CD14-positive monocyte (primary cell): Measurements from ENCODE around the gene CCDC88B. TPM values are rescaled to one million over a fixed set of nuclear protein-coding genes. Genes with fewer than 3 reads are reported as not detected.

ENCODE experiments used
- DNase-seq, 3 donors: peaks; one replicate each; pipeline ENCODE4 v3.0.0-alpha.2; 2011 to 2022
- H2AFZ ChIP-seq: 2 replicates; pipeline ENCODE4 v1.6.0; 2012; ENCODE audit warnings: mild to moderate bottlenecking, low read depth, low read length, inconsistent platforms; ENCODE audit not compliant: insufficient read depth, poor library complexity, severe bottlenecking
- H3K27ac ChIP-seq, 2 donors: 1 replicate in 1 of 2; 2 replicates in 1 of 2; pipeline ENCODE4 v1.5.1; 2012 to 2013; ENCODE audit warnings: low read length in 2 of 2, control low read depth in 1 of 2, inconsistent platforms in 1 of 2, low read depth in 1 of 2, mild to moderate bottlenecking in 1 of 2
- H3K27me3 ChIP-seq, 2 donors: one replicate each; pipeline versions ENCODE4 v1.6.0 to v1.6.1; 2011 to 2013; ENCODE audit warnings: low read length in 2 of 2; ENCODE audit not compliant: control insufficient read depth in 2 of 2, insufficient read depth in 2 of 2
- H3K36me3 ChIP-seq, 2 donors: replicated peaks in 1 of 2; 1 replicate in 1 of 2; 2 replicates in 1 of 2; pipeline versions ENCODE4 v1.5.1 to v1.6.1; 2012 to 2013; ENCODE audit warnings: low read length in 2 of 2, control low read depth in 1 of 2, inconsistent platforms in 1 of 2, mild to moderate bottlenecking in 1 of 2; ENCODE audit not compliant: insufficient read depth in 2 of 2, control insufficient read depth in 1 of 2
- H3K4me1 ChIP-seq, 2 donors: 1 replicate in 1 of 2; 2 replicates in 1 of 2; pipeline versions ENCODE4 v1.5.1 to v1.6.1; 2012 to 2013; ENCODE audit warnings: low read length in 2 of 2, control low read depth in 1 of 2, inconsistent platforms in 1 of 2, mild to moderate bottlenecking in 1 of 2, moderate library complexity in 1 of 2; ENCODE audit not compliant: insufficient read depth in 2 of 2, control insufficient read depth in 1 of 2
- H3K4me2 ChIP-seq: replicated peaks from 2 replicates; pipeline ENCODE3; 2012; ENCODE audit warnings: low read length, moderate library complexity, mild to moderate bottlenecking; ENCODE audit not compliant: poor library complexity, severe bottlenecking; ENCODE audit errors: extremely low read depth
- H3K4me3 ChIP-seq, 3 experiments: fragments of 200-600 bp in 1 of 3; sonication (generic) in 1 of 3; replicated peaks in 1 of 3; 1 replicate in 2 of 3; 2 replicates in 1 of 3; pipeline ENCODE4 v1.5.1; 2011 to 2013; ENCODE audit warnings: low read length in 3 of 3, mild to moderate bottlenecking in 3 of 3, control low read depth in 2 of 3, low read depth in 2 of 3, inconsistent platforms in 1 of 3, moderate library complexity in 1 of 3
- H3K79me2 ChIP-seq: 2 replicates; pipeline ENCODE4 v1.6.0; 2012; ENCODE audit warnings: mild to moderate bottlenecking, control low read depth, inconsistent platforms, low read length, moderate library complexity; ENCODE audit not compliant: insufficient read depth
- H3K9ac ChIP-seq: 2 replicates; pipeline ENCODE4 v1.6.0; 2017; ENCODE audit warnings: low read length, mild to moderate bottlenecking; ENCODE audit not compliant: insufficient read depth, poor library complexity, severe bottlenecking
- H3K9me3 ChIP-seq, 2 donors: replicated peaks in 1 of 2; 1 replicate in 1 of 2; 2 replicates in 1 of 2; pipeline versions ENCODE4 v1.5.1 to v1.6.1; 2012 to 2013; ENCODE audit warnings: low read length in 2 of 2, control low read depth in 1 of 2; ENCODE audit not compliant: control insufficient read depth in 1 of 2, insufficient read depth in 1 of 2
- H4K20me1 ChIP-seq: 2 replicates; pipeline ENCODE4 v1.6.0; 2012; ENCODE audit warnings: mild to moderate bottlenecking, low read length, control low read depth, moderate library complexity; ENCODE audit not compliant: insufficient read depth
- H3K27ac Mint-ChIP-seq, 7 donors: one replicate each; pipeline ENCODE4 v1.8.0; 2020; ENCODE audit warnings: mild to moderate bottlenecking in 7 of 7, mixed read lengths in 7 of 7, moderate library complexity in 6 of 7, inconsistent platforms in 2 of 7
- H3K27me3 Mint-ChIP-seq, 3 donors: one replicate each; pipeline ENCODE4 v1.8.0; 2021 to 2022; ENCODE audit warnings: low read depth in 3 of 3, mild to moderate bottlenecking in 3 of 3, mixed read lengths in 3 of 3, moderate library complexity in 3 of 3, inconsistent platforms in 1 of 3
- H3K36me3 Mint-ChIP-seq, 2 donors: one replicate each; pipeline ENCODE4 v1.8.0; 2020; ENCODE audit warnings: mixed read lengths in 2 of 2, inconsistent platforms in 1 of 2, mild to moderate bottlenecking in 1 of 2
- H3K4me1 Mint-ChIP-seq: one replicate; pipeline ENCODE4 v1.8.0; 2020; ENCODE audit warnings: mild to moderate bottlenecking, mixed read lengths
- H3K4me3 Mint-ChIP-seq, 2 donors: one replicate each; pipeline ENCODE4 v1.8.0; 2020; ENCODE audit warnings: mild to moderate bottlenecking in 2 of 2, mixed read lengths in 2 of 2, moderate library complexity in 1 of 2
- H3K9me3 Mint-ChIP-seq, 7 donors: one replicate each; pipeline ENCODE4 v1.8.0; 2020 to 2022; ENCODE audit warnings: mixed read lengths in 7 of 7, mild to moderate bottlenecking in 6 of 7, moderate library complexity in 6 of 7, inconsistent platforms in 2 of 7
- WGBS: methylation state at CpG from one replicate; pipeline ENCODE4 v1.1.5; 2013; ENCODE audit warnings: missing lambda C conversion rate; ENCODE audit not compliant: insufficient coverage; 5-methylcytosine and 5-hydroxymethylcytosine counted together
- intact Hi-C, 2 donors: fragments of 100-400 bp; cut with micrococcal nuclease; formaldehyde crosslinking; loops; one replicate each; pipeline versions ENCODE4 v1.15.0 to v1.15.1; 2023
- polyA plus RNA-seq, 3 donors: library from polyadenylated mRNA; depleted of rRNA in 1 of 3; unstranded in 2 of 3; stranded (reverse) in 1 of 3; fragments of 300-500 nt in 2 of 3; fragments of >200 nt in 1 of 3; fragmentation: Illumina TruSeq in 2 of 3; gene quantifications; 1 replicate in 2 of 3; 2 replicates in 1 of 3; pipeline ENCODE4 v1.2.3, GENCODE V29; 2012 to 2021
- TF ChIP-seq, protein P1 (sequence below): fragments of 200-600 bp; IDR thresholded peaks from one replicate; pipeline ENCODE4 v1.8.0; 2022; ENCODE audit warnings: antibody characterized with exemption, mild to moderate bottlenecking

Gene CCDC88B
- polyA plus RNA-seq, 3 donors = 8.2 to 215 (median 18.9) TPM

DNA sequence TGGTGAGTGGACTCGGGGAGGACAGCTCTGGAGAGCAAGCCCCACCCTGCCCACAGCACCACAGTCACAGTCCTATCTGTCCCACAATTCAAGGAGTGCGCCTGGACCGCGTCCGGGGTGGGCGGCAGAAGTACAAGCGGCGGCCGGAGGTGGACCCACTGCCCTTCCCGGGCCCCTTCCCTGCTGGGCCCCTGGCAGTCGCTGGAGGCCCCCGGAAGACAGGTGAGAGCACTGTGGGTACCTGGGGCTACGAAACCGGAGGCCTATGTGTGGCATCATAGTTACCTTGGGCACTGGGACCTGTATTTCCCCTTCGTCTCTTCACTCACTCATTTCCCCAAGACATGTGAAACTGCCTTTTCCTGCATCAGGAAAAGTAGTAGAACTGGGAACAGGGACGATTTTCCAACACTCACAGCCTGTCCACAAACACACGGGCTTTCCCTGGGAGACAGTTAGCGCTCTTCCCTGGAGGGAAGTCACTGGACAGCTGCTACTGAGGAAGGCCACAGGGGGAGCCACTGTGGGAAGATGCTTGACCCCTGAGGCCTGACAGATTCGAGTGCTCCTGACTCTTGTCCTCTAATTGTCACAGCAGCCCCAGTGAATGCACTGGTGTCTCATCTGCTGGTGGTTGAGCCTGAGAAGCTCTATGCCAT, 25.7 kb upstream of the CCDC88B start:
- Histone ChIP-seq H3K36me3 (peaks cover 36 to 49% of the 10 kb centered on the region in 2 donors), H3K9ac (no peak overlapping the region), H4K20me1 (peaks cover 65% of the 10 kb centered on the region), H3K9me3 (no peaks in the 10 kb centered on the region), H2AFZ (no peak overlapping the region), H3K79me2 (peaks cover 39% of the 10 kb centered on the region), H3K4me1 (peaks cover 22 to 36% of the 10 kb centered on the region in 2 donors), H3K4me2 (no peak overlapping the region), H3K4me3 (no peak overlapping the region), H3K27ac (no peak overlapping the region), H3K27me3 (no peaks in the 10 kb centered on the region)
- Mint-ChIP-seq H3K36me3 (peaks cover 33 to 55% of the 10 kb centered on the region in 2 donors), H3K9me3 (no peaks in the 10 kb centered on the region), H3K4me3 (no peak overlapping the region), H3K27ac (peak overlapping the region in 3 of 7 donors; percentile 44 to 90 (median 57)), H3K27me3 (peaks cover 0 to 1% (median 0%) of the 10 kb centered on the region in 3 donors), H3K4me1 (peaks cover 32% of the 10 kb centered on the region)
- intact Hi-C loops = no loop called here
- DNase-seq = no peak
- TF ChIP-seq, protein P1, sequence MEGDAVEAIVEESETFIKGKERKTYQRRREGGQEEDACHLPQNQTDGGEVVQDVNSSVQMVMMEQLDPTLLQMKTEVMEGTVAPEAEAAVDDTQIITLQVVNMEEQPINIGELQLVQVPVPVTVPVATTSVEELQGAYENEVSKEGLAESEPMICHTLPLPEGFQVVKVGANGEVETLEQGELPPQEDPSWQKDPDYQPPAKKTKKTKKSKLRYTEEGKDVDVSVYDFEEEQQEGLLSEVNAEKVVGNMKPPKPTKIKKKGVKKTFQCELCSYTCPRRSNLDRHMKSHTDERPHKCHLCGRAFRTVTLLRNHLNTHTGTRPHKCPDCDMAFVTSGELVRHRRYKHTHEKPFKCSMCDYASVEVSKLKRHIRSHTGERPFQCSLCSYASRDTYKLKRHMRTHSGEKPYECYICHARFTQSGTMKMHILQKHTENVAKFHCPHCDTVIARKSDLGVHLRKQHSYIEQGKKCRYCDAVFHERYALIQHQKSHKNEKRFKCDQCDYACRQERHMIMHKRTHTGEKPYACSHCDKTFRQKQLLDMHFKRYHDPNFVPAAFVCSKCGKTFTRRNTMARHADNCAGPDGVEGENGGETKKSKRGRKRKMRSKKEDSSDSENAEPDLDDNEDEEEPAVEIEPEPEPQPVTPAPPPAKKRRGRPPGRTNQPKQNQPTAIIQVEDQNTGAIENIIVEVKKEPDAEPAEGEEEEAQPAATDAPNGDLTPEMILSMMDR = no peak
- WGBS = 94% methylated on average over 14 of the region's 19 CpGs

GRCh38 chr11:64314805-64315561, 25.0 kb upstream of the CCDC88B start:
- peaks cover 36 to 42% of the 10 kb centered on the region in 2 donors for H3K36me3 ChIP-seq
- no peak overlapping the region for H3K4me2 ChIP-seq

More at GRCh38 chr11:64314805-64315561, 25.0 kb upstream of the CCDC88B start:
- Histone ChIP-seq H3K27me3 (no peaks in the 10 kb centered on the region), H3K79me2 (peaks cover 32% of the 10 kb centered on the region), H3K4me3 (no peak overlapping the region), H2AFZ (no peak overlapping the region), H3K27ac (peak overlapping the region in 1 of 2 donors; percentile 3), H3K9ac (no peak overlapping the region), H4K20me1 (peaks cover 58% of the 10 kb centered on the region), H3K9me3 (no peaks in the 10 kb centered on the region), H3K4me1 (peaks cover 28 to 43% of the 10 kb centered on the region in 2 donors)
- DNase-seq = no peak
- Mint-ChIP-seq H3K27ac (peak overlapping the region in 3 of 7 donors; percentile 6 to 90 (median 71)), H3K36me3 (peaks cover 32 to 57% of the 10 kb centered on the region in 2 donors), H3K9me3 (no peaks in the 10 kb centered on the region), H3K4me3 (no peak overlapping the region), H3K27me3 (peaks cover 0 to 1% (median 0%) of the 10 kb centered on the region in 3 donors), H3K4me1 (peaks cover 38% of the 10 kb centered on the region)
- intact Hi-C loops = loop anchor here (5.0 kb wide), 1 partner anchor 42 kb away; the partner anchor contains the start of gene RPS6KA4 (in 2 of the 2)
- TF ChIP-seq, protein P1 = no peak
- 98% methylated on average over 20 of the region's 24 CpGs for WGBS
